HEK293 (cell line): ENCODE data around the gene FSTL4.
A peak's percentile ranks its signal among the peaks of the same experiment; 100 is the strongest.

Source experiments
- CTCF ChIA-PET: fragments of 350-600 bp; formaldehyde crosslinking; extraction: SDS; loops from one replicate; lab custom pipeline; 2021; ENCODE audit warnings: antibody characterized with exemption; lab: Yijun Ruan, JAX
- POLR2A ChIA-PET: fragments of 300-600 bp; formaldehyde crosslinking; extraction: SDS; loops from one replicate; lab custom pipeline; 2020; ENCODE audit warnings: antibody characterized with exemption, inconsistent platforms; lab: Yijun Ruan, JAX
- H3K27ac ChIP-seq: fragments of 200-500 bp; sonication (Bioruptor generic); 2 replicates; pipeline ENCODE4 v1.5.1; 2014; ENCODE audit warnings: low read depth, low read length, control low read depth, inconsistent platforms; ENCODE audit errors: extremely low read depth
- H3K36me3 ChIP-seq, 2 experiments: fragments of 200-500 bp in 1 of 2; sonication (Bioruptor generic) in 1 of 2; 1 replicate in 1 of 2; 2 replicates in 1 of 2; pipeline ENCODE4 v1.5.1; 2014 to 2017; ENCODE audit warnings: inconsistent platforms in 2 of 2, low read length in 2 of 2; ENCODE audit not compliant: control insufficient read depth in 2 of 2, insufficient read depth in 1 of 2
- H3K4me1 ChIP-seq: fragments of 200-500 bp; sonication (Bioruptor generic); 2 replicates; pipeline ENCODE4 v1.5.1; 2014; ENCODE audit warnings: mild to moderate bottlenecking, low read length, inconsistent platforms; ENCODE audit not compliant: control insufficient read depth, insufficient read depth
- H3K4me3 ChIP-seq: 2 replicates; pipeline ENCODE4 v1.5.1; 2011; ENCODE audit warnings: low read depth, mild to moderate bottlenecking, control low read depth, low read length, moderate library complexity
- H3K9me3 ChIP-seq: fragments of 200-500 bp; sonication (Bioruptor generic); 2 replicates; pipeline ENCODE4 v1.5.1; 2014; ENCODE audit warnings: low read depth, low read length, inconsistent platforms; ENCODE audit not compliant: control insufficient read depth, insufficient read depth
- BCL11A ChIP-seq: fragments of 450-650 bp; formaldehyde crosslinking; IDR thresholded peaks from 2 replicates; pipeline ENCODE4 v1.5.1; 2016; ENCODE audit warnings: low read depth, missing biosample characterization, missing genetic modification characterization
- BCL11B ChIP-seq: fragments of 450-650 bp; formaldehyde crosslinking; IDR thresholded peaks from 2 replicates; pipeline ENCODE4 v1.5.1; 2016; ENCODE audit warnings: low read depth, missing biosample characterization, missing genetic modification characterization
- GFI1B ChIP-seq: fragments of 450-650 bp; formaldehyde crosslinking; IDR thresholded peaks from 2 replicates; pipeline ENCODE4 v1.5.1; 2016; ENCODE audit warnings: missing biosample characterization, missing genetic modification characterization
- HOXD13 ChIP-seq: sonication (generic); formaldehyde crosslinking; IDR thresholded peaks from 2 replicates; pipeline ENCODE4 v1.8.0; 2022; ENCODE audit warnings: missing genetic modification reagents, borderline replicate concordance
- KLF17 ChIP-seq: fragments of 450-650 bp; formaldehyde crosslinking; IDR thresholded peaks from 2 replicates; pipeline ENCODE4 v1.5.1; 2016; ENCODE audit warnings: missing biosample characterization, missing genetic modification characterization
- KLF8 ChIP-seq: fragments of 450-650 bp; formaldehyde crosslinking; IDR thresholded peaks from 2 replicates; pipeline ENCODE4 v1.5.1; 2016; ENCODE audit warnings: missing biosample characterization, missing genetic modification characterization
- MYNN ChIP-seq: fragments of 450-650 bp; formaldehyde crosslinking; IDR thresholded peaks from 2 replicates; pipeline ENCODE4 v1.5.1; 2016; ENCODE audit warnings: missing biosample characterization, missing genetic modification characterization, borderline replicate concordance
- OSR2 ChIP-seq: fragments of 450-650 bp; formaldehyde crosslinking; IDR thresholded peaks from 2 replicates; pipeline ENCODE4 v1.5.1; 2016; ENCODE audit warnings: missing biosample characterization, missing genetic modification characterization
- OVOL3 ChIP-seq: fragments of 450-650 bp; formaldehyde crosslinking; IDR thresholded peaks from 2 replicates; pipeline ENCODE4 v1.5.1; 2016; ENCODE audit warnings: missing biosample characterization, missing genetic modification characterization
- REPIN1 ChIP-seq: fragments of 450-650 bp; formaldehyde crosslinking; IDR thresholded peaks from 2 replicates; pipeline ENCODE4 v1.5.1; 2017; ENCODE audit warnings: missing biosample characterization, missing genetic modification characterization, low read depth
- SCRT2 ChIP-seq: fragments of 450-650 bp; formaldehyde crosslinking; IDR thresholded peaks from 2 replicates; pipeline ENCODE4 v1.5.1; 2016; ENCODE audit warnings: missing biosample characterization, missing genetic modification characterization
- SETDB1 ChIP-seq: IDR thresholded peaks from one replicate; pipeline ENCODE4 v1.6.1; 2017; ENCODE audit warnings: mild to moderate bottlenecking, low read length, moderate library complexity, mixed read lengths; ENCODE audit not compliant: insufficient read length
- SP3 ChIP-seq: fragments of 450-650 bp; formaldehyde crosslinking; IDR thresholded peaks from 2 replicates; pipeline ENCODE4 v1.5.1; 2016; ENCODE audit warnings: missing biosample characterization, missing genetic modification characterization
- ZBTB20 ChIP-seq: fragments of 450-650 bp; formaldehyde crosslinking; IDR thresholded peaks from 2 replicates; pipeline ENCODE4 v1.5.1; 2016; ENCODE audit warnings: missing biosample characterization, missing genetic modification characterization
- ZFP37 ChIP-seq: fragments of 450-650 bp; formaldehyde crosslinking; IDR thresholded peaks from 2 replicates; pipeline ENCODE4 v1.5.1; 2016; ENCODE audit warnings: missing biosample characterization, missing genetic modification characterization
- ZNF133 ChIP-seq: fragments of 450-650 bp; formaldehyde crosslinking; IDR thresholded peaks from 2 replicates; pipeline ENCODE4 v1.5.1; 2016; ENCODE audit warnings: missing biosample characterization, missing genetic modification characterization
- ZNF155 ChIP-seq: fragments of 450-650 bp; formaldehyde crosslinking; IDR thresholded peaks from 2 replicates; pipeline ENCODE4 v1.5.1; 2016; ENCODE audit warnings: missing biosample characterization, missing genetic modification characterization
- ZNF184 ChIP-seq: fragments of 450-650 bp; IDR thresholded peaks from 2 replicates; pipeline ENCODE4 v1.5.1; 2018; ENCODE audit warnings: missing biosample characterization, mild to moderate bottlenecking, missing genetic modification characterization
- ZNF19 ChIP-seq: fragments of 450-650 bp; formaldehyde crosslinking; IDR thresholded peaks from 2 replicates; pipeline ENCODE4; 2016; ENCODE audit warnings: missing biosample characterization, missing genetic modification characterization, low read depth
- ZNF2 ChIP-seq: fragments of 450-650 bp; formaldehyde crosslinking; IDR thresholded peaks from 2 replicates; pipeline ENCODE4 v1.5.1; 2016; ENCODE audit warnings: missing biosample characterization, missing genetic modification characterization
- ZNF221 ChIP-seq: fragments of 450-650 bp; formaldehyde crosslinking; IDR thresholded peaks from 2 replicates; pipeline ENCODE4 v1.5.1; 2017; ENCODE audit warnings: missing biosample characterization, missing genetic modification characterization, borderline replicate concordance
- ZNF239 ChIP-seq: fragments of 450-650 bp; formaldehyde crosslinking; IDR thresholded peaks from 2 replicates; pipeline ENCODE4 v1.5.1; 2016; ENCODE audit warnings: missing biosample characterization, missing genetic modification characterization
- ZNF391 ChIP-seq: fragments of 450-650 bp; formaldehyde crosslinking; IDR thresholded peaks from 2 replicates; pipeline ENCODE4 v1.5.1; 2016; ENCODE audit warnings: low read depth, missing biosample characterization, missing genetic modification characterization, borderline replicate concordance
- ZNF449 ChIP-seq: fragments of 450-650 bp; formaldehyde crosslinking; IDR thresholded peaks from 2 replicates; pipeline ENCODE4 v1.5.1; 2017; ENCODE audit warnings: missing biosample characterization, mild to moderate bottlenecking, missing genetic modification characterization, moderate library complexity
- ZNF555 ChIP-seq: fragments of 450-650 bp; formaldehyde crosslinking; conservative IDR thresholded peaks from 2 replicates; pipeline ENCODE4 v1.5.1; 2017; ENCODE audit warnings: missing biosample characterization, mild to moderate bottlenecking, missing genetic modification characterization, inconsistent platforms
- ZNF558 ChIP-seq: fragments of 450-650 bp; formaldehyde crosslinking; IDR thresholded peaks from 2 replicates; pipeline ENCODE4 v1.5.1; 2016; ENCODE audit warnings: missing biosample characterization, missing genetic modification characterization
- ZNF596 ChIP-seq: fragments of 450-650 bp; IDR thresholded peaks from 2 replicates; pipeline ENCODE4 v1.5.0; 2018; ENCODE audit warnings: missing biosample characterization, mild to moderate bottlenecking, missing genetic modification characterization, moderate library complexity
- ZNF623 ChIP-seq: fragments of 450-650 bp; formaldehyde crosslinking; IDR thresholded peaks from 2 replicates; pipeline ENCODE4 v1.5.1; 2016; ENCODE audit warnings: missing biosample characterization, missing genetic modification characterization
- ZNF629 ChIP-seq: fragments of 450-650 bp; formaldehyde crosslinking; IDR thresholded peaks from 2 replicates; pipeline ENCODE4 v1.5.1; 2017; ENCODE audit warnings: missing biosample characterization, missing genetic modification characterization
- ZNF76 ChIP-seq: fragments of 450-650 bp; formaldehyde crosslinking; IDR thresholded peaks from 2 replicates; pipeline ENCODE4; 2016; ENCODE audit warnings: low read depth, missing biosample characterization, missing genetic modification characterization, borderline replicate concordance
- ZNF776 ChIP-seq: fragments of 450-650 bp; formaldehyde crosslinking; IDR thresholded peaks from 2 replicates; pipeline ENCODE4 v1.5.0; 2017; ENCODE audit warnings: missing biosample characterization, missing genetic modification characterization, borderline replicate concordance
- ZXDB ChIP-seq: fragments of 450-650 bp; formaldehyde crosslinking; IDR thresholded peaks from 2 replicates; pipeline ENCODE4 v1.5.1; 2016; ENCODE audit warnings: missing biosample characterization, missing genetic modification characterization

Gene FSTL4

GRCh38 chr5:133466556-133467334 lies 145.6 kb downstream of the FSTL4 start (continued):
- TF ChIP-seq ZNF776 (tag by site-specific recombination) (peak; percentile 89), REPIN1 (tag by site-specific recombination) (no peak), ZNF391 (tag by site-specific recombination) (no peak), ZNF184 (no peak), ZNF555 (tag by site-specific recombination) (no peak), GFI1B (tag by site-specific recombination) (no peak), ZNF623 (tag by site-specific recombination) (no peak), ZNF19 (tag by site-specific recombination) (no peak)

- H3K36me3 ChIP-seq = no peaks in the 10 kb centered on the region
- CTCF ChIA-PET = interaction anchor here (1.0 to 1.6 kb wide), 2 partner anchors 40 to 353 kb away, joined by 3 to 4 read pairs; no protein-coding TSS in a partner anchor
Measured at GRCh38 chr5:133464013-133464412, 148.3 kb downstream of the FSTL4 start.

GRCh38 chr5:133461796-133462516 lies 150.4 kb downstream of the FSTL4 start:
- CTCF ChIA-PET = interaction anchor here (0.6 to 3.4 kb wide), 8 partner anchors 11 to 488 kb away, joined by 3 to 16 read pairs (median 4); no protein-coding TSS in a partner anchor
- POLR2A ChIA-PET = no interaction called here

More at GRCh38 chr5:133464013-133464412, 148.3 kb downstream of the FSTL4 start:
- POLR2A ChIA-PET = no interaction called here
- H3K4me1 ChIP-seq = peaks cover 3% of the 10 kb centered on the region; the same call in 1 of the 2 replicates
- no peak overlapping the region for H3K4me3 ChIP-seq
- TF ChIP-seq ZBTB20 = no peak
- TF ChIP-seq ZXDB (tag by site-specific recombination) = no peak
- TF ChIP-seq ZNF239 (tag by site-specific recombination) = no peak
- no peak for TF ChIP-seq ZNF558
- TF ChIP-seq SP3 (tag by site-specific recombination) = no peak
- no peak for TF ChIP-seq KLF8 (tag by site-specific recombination)
- no peak for TF ChIP-seq ZNF596 (tag by site-specific recombination)
- H3K9me3 ChIP-seq = no peaks in the 10 kb centered on the region
- H3K27ac ChIP-seq = no peak overlapping the region

More at GRCh38 chr5:133461796-133462516, 150.4 kb downstream of the FSTL4 start:
- no peaks in the 10 kb centered on the region for H3K36me3 ChIP-seq
- TF ChIP-seq BCL11A (tag by site-specific recombination) = no peak
- TF ChIP-seq KLF17 = no peak
- TF ChIP-seq ZNF629 = no peak
- TF ChIP-seq SCRT2 (tag by site-specific recombination) = no peak
- no peak for TF ChIP-seq ZNF76 (tag by site-specific recombination)
- TF ChIP-seq ZNF133 (tag by site-specific recombination) = no peak
- no peak for TF ChIP-seq ZNF2
- no peak for TF ChIP-seq ZFP37
- TF ChIP-seq ZNF155 (tag by site-specific recombination) = no peak
- no peak for TF ChIP-seq OVOL3 (tag by site-specific recombination)
- no peak for TF ChIP-seq REPIN1 (tag by site-specific recombination)
- no peak for TF ChIP-seq ZNF239 (tag by site-specific recombination)
- TF ChIP-seq OSR2 = no peak
- TF ChIP-seq HOXD13 (CRISPR knock-in tag) = no peak
- TF ChIP-seq ZNF623 (tag by site-specific recombination) = no peak
- TF ChIP-seq ZNF221 (tag by site-specific recombination) = no peak
- no peak for TF ChIP-seq MYNN (tag by site-specific recombination)
- no peak for TF ChIP-seq ZNF449 (tag by site-specific recombination)
- no peak for TF ChIP-seq BCL11B (tag by site-specific recombination)
- TF ChIP-seq SETDB1 = no peak
- H3K27ac ChIP-seq = no peak overlapping the region
- H3K9me3 ChIP-seq = no peaks in the 10 kb centered on the region
- no peaks in the 10 kb centered on the region; the same call in 1 of the 2 replicates for H3K4me1 ChIP-seq
- H3K4me3 ChIP-seq = no peak overlapping the region
